ENCODE data around the gene KDM6B.

KDM6B gene

GRCh38 chr17:7848739-7849129, 14.7 kb downstream of the KDM6B start:
- Histone ChIP-seq H3K4me3 (ENCODE audit: extremely low read depth, insufficient read depth, low read length, poor library complexity, severe bottlenecking) (no peak overlapping the region), H3K27ac (ENCODE audit: low read depth, low read length, severe bottlenecking) (no peak overlapping the region), H3K9me3 (ENCODE audit: control insufficient read depth, low read length) (no peaks in the 10 kb centered on the region), H3K36me3 (ENCODE audit: control insufficient read depth, insufficient read depth, low read length) (peaks cover 85% of the 10 kb centered on the region), H3K4me1 (ENCODE audit: control insufficient read depth, insufficient read depth, low read length, poor library complexity, severe bottlenecking) (peaks cover 12% of the 10 kb centered on the region)
- WGBS, 2 experiments (ENCODE audit: insufficient coverage in 2 of 2) = 93 to 100% methylated on average over 6 to 14 of the region's 21 CpGs

- WGBS, 2 experiments (ENCODE audit: insufficient coverage in 2 of 2) = 96 to 97% methylated on average over 26 to 31 of the region's 35 CpGs
- Histone ChIP-seq H3K36me3 (ENCODE audit: control insufficient read depth, insufficient read depth, low read length) (peaks cover 85% of the 10 kb centered on the region), H3K27ac (ENCODE audit: low read depth, low read length, severe bottlenecking) (no peak overlapping the region)
These were observed 15.2 kb downstream of the KDM6B start for GRCh38 chr17:7849130-7849750.

GRCh38 chr17:7849751-7850504, 15.9 kb downstream of the KDM6B start:
- Histone ChIP-seq H3K4me3 (ENCODE audit: extremely low read depth, insufficient read depth, low read length, poor library complexity, severe bottlenecking) (no peak overlapping the region), H3K27ac (ENCODE audit: low read depth, low read length, severe bottlenecking) (no peak overlapping the region), H3K9me3 (ENCODE audit: control insufficient read depth, low read length) (no peaks in the 10 kb centered on the region), H3K4me1 (ENCODE audit: control insufficient read depth, insufficient read depth, low read length, poor library complexity, severe bottlenecking) (peaks cover 21% of the 10 kb centered on the region), H3K36me3 (ENCODE audit: control insufficient read depth, insufficient read depth, low read length) (peaks cover 84% of the 10 kb centered on the region)
- 87 to 97% methylated on average over 8 to 9 of the region's 12 CpGs for WGBS, 2 experiments (ENCODE audit: insufficient coverage in 2 of 2)

More at GRCh38 chr17:7849130-7849750, 15.2 kb downstream of the KDM6B start:
- Histone ChIP-seq H3K4me1 (ENCODE audit: control insufficient read depth, insufficient read depth, low read length, poor library complexity, severe bottlenecking) (peaks cover 17% of the 10 kb centered on the region), H3K4me3 (ENCODE audit: extremely low read depth, insufficient read depth, low read length, poor library complexity, severe bottlenecking) (no peak overlapping the region), H3K9me3 (ENCODE audit: control insufficient read depth, low read length) (no peaks in the 10 kb centered on the region)

GRCh38 chr17:7850701-7851437, 16.9 kb downstream of the KDM6B start:
- Histone ChIP-seq H3K9me3 (ENCODE audit: control insufficient read depth, low read length) (no peaks in the 10 kb centered on the region), H3K4me1 (ENCODE audit: control insufficient read depth, insufficient read depth, low read length, poor library complexity, severe bottlenecking) (peaks cover 27% of the 10 kb centered on the region), H3K4me3 (ENCODE audit: extremely low read depth, insufficient read depth, low read length, poor library complexity, severe bottlenecking) (no peak overlapping the region), H3K36me3 (ENCODE audit: control insufficient read depth, insufficient read depth, low read length) (peaks cover 82% of the 10 kb centered on the region), H3K27ac (ENCODE audit: low read depth, low read length, severe bottlenecking) (no peak overlapping the region)
- WGBS, 2 experiments (ENCODE audit: insufficient coverage in 2 of 2) = 93 to 97% methylated on average over 15 of the region's 17 CpGs

- no peaks in the 10 kb centered on the region for H3K9me3 ChIP-seq (ENCODE audit: control insufficient read depth, low read length)
- 22 to 28% methylated on average over 49 to 59 of the region's 60 CpGs for WGBS, 2 experiments (ENCODE audit: insufficient coverage in 2 of 2)
- peaks cover 32% of the 10 kb centered on the region for H3K4me1 ChIP-seq (ENCODE audit: control insufficient read depth, insufficient read depth, low read length, poor library complexity, severe bottlenecking)
- peaks cover 74% of the 10 kb centered on the region for H3K36me3 ChIP-seq (ENCODE audit: control insufficient read depth, insufficient read depth, low read length)
- no peak overlapping the region for H3K4me3 ChIP-seq (ENCODE audit: extremely low read depth, insufficient read depth, low read length, poor library complexity, severe bottlenecking)
- H3K27ac ChIP-seq (ENCODE audit: low read depth, low read length, severe bottlenecking) = no peak overlapping the region
These were observed 17.6 kb downstream of the KDM6B start for GRCh38 chr17:7851438-7852261.

- 87% methylated on average over 17 to 20 of the region's 20 CpGs for WGBS, 2 experiments (ENCODE audit: insufficient coverage in 2 of 2)
- no peaks in the 10 kb centered on the region for H3K9me3 ChIP-seq (ENCODE audit: control insufficient read depth, low read length)
- peaks cover 32% of the 10 kb centered on the region for H3K4me1 ChIP-seq (ENCODE audit: control insufficient read depth, insufficient read depth, low read length, poor library complexity, severe bottlenecking)
- peaks cover 68% of the 10 kb centered on the region for H3K36me3 ChIP-seq (ENCODE audit: control insufficient read depth, insufficient read depth, low read length)
- H3K27ac ChIP-seq (ENCODE audit: low read depth, low read length, severe bottlenecking) = no peak overlapping the region
- no peak overlapping the region for H3K4me3 ChIP-seq (ENCODE audit: extremely low read depth, insufficient read depth, low read length, poor library complexity, severe bottlenecking)
These were observed 18.2 kb downstream of the KDM6B start for GRCh38 chr17:7852262-7852670.

- Histone ChIP-seq H3K36me3 (ENCODE audit: control insufficient read depth, insufficient read depth, low read length) (peaks cover 60% of the 10 kb centered on the region), H3K4me3 (ENCODE audit: extremely low read depth, insufficient read depth, low read length, poor library complexity, severe bottlenecking) (no peak overlapping the region), H3K27ac (ENCODE audit: low read depth, low read length, severe bottlenecking) (no peak overlapping the region), H3K4me1 (ENCODE audit: control insufficient read depth, insufficient read depth, low read length, poor library complexity, severe bottlenecking) (peaks cover 32% of the 10 kb centered on the region), H3K9me3 (ENCODE audit: control insufficient read depth, low read length) (no peaks in the 10 kb centered on the region)
- 82 to 84% methylated on average over 32 to 43 of the region's 51 CpGs for WGBS, 2 experiments (ENCODE audit: insufficient coverage in 2 of 2)
These were observed 19.1 kb downstream of the KDM6B start for GRCh38 chr17:7852919-7853690.

GRCh38 chr17:7853691-7854038, 19.6 kb downstream of the KDM6B start:
- Histone ChIP-seq H3K4me1 (ENCODE audit: control insufficient read depth, insufficient read depth, low read length, poor library complexity, severe bottlenecking) (peaks cover 33% of the 10 kb centered on the region), H3K4me3 (ENCODE audit: extremely low read depth, insufficient read depth, low read length, poor library complexity, severe bottlenecking) (no peak overlapping the region), H3K27ac (ENCODE audit: low read depth, low read length, severe bottlenecking) (peak overlapping the region; percentile 59), H3K9me3 (ENCODE audit: control insufficient read depth, low read length) (no peaks in the 10 kb centered on the region), H3K36me3 (ENCODE audit: control insufficient read depth, insufficient read depth, low read length) (peaks cover 57% of the 10 kb centered on the region)
- 55 to 85% methylated on average over 11 to 18 of the region's 21 CpGs for WGBS, 2 experiments (ENCODE audit: insufficient coverage in 2 of 2)

GRCh38 chr17:7854078-7854777, 20.2 kb downstream of the KDM6B start:
- Histone ChIP-seq H3K36me3 (ENCODE audit: control insufficient read depth, insufficient read depth, low read length) (peaks cover 57% of the 10 kb centered on the region), H3K9me3 (ENCODE audit: control insufficient read depth, low read length) (no peaks in the 10 kb centered on the region), H3K4me1 (ENCODE audit: control insufficient read depth, insufficient read depth, low read length, poor library complexity, severe bottlenecking) (peaks cover 38% of the 10 kb centered on the region), H3K4me3 (ENCODE audit: extremely low read depth, insufficient read depth, low read length, poor library complexity, severe bottlenecking) (peak overlapping the region; percentile 68), H3K27ac (ENCODE audit: low read depth, low read length, severe bottlenecking) (peak overlapping the region; percentile 78)
- WGBS, 2 experiments (ENCODE audit: insufficient coverage in 2 of 2) = 23 to 25% methylated on average over 17 of the region's 31 CpGs
